Measurements from ENCODE around the gene RELT.

GRCh38 chr11:73375830-73376159 is 404 bp upstream of the RELT start:
- TF ChIP-seq ZNF766 (CRISPR knock-in tag; conservative IDR thresholded peaks at IDR 0.05), result no peak
- no peak for TF ChIP-seq JUND (IDR thresholded peaks at IDR 0.05; ENCODE audit: borderline replicate concordance, low read depth, low read length)
- no peak for TF ChIP-seq JUND (tag; IDR thresholded peaks at IDR 0.05; ENCODE audit: borderline replicate concordance, low read depth, low read length)
- TF ChIP-seq CTCF (IDR thresholded peaks at IDR 0.05 in 2 of 3, conservative IDR thresholded peaks at IDR 0.05 in 1 of 3; ENCODE audit: insufficient read depth in 2 of 3, low read depth in 1 of 3, low read length in 3 of 3), result no peak
- TF ChIP-seq EHMT2 (IDR thresholded peaks at IDR 0.05), result no peak
- TF ChIP-seq ZBTB49 (CRISPR knock-in tag; IDR thresholded peaks at IDR 0.05; ENCODE audit: borderline replicate concordance), result no peak
- TF ChIP-seq E2F6 (IDR thresholded peaks at IDR 0.05; ENCODE audit: borderline replicate concordance in 1 of 2, extremely low read depth in 1 of 2, insufficient read depth in 1 of 2, insufficient read length in 1 of 2, low read depth in 1 of 2, low read length in 1 of 2, poor library complexity in 1 of 2, severe bottlenecking in 1 of 2), result no peak
- TF ChIP-seq SIN3A (IDR thresholded peaks at IDR 0.05; ENCODE audit: borderline replicate concordance in 2 of 2, control insufficient read depth in 1 of 2, low read depth in 2 of 2, low read length in 2 of 2), result no peak
- no peak for TF ChIP-seq RBFOX2 (IDR thresholded peaks at IDR 0.05; ENCODE audit: low read depth, low read length)
- no peak for TF ChIP-seq ZNF282 (CRISPR knock-in tag; IDR thresholded peaks at IDR 0.05)
- TF ChIP-seq MBD2 (IDR thresholded peaks at IDR 0.05; ENCODE audit: borderline replicate concordance, low read depth), result no peak
- TF ChIP-seq OTX1 (CRISPR knock-in tag; IDR thresholded peaks at IDR 0.05), result no peak
- TF ChIP-seq TEAD4 (IDR thresholded peaks at IDR 0.05; ENCODE audit: low read length), result no peak
- no peak for TF ChIP-seq TEAD4 (CRISPR knock-in tag; IDR thresholded peaks at IDR 0.05; ENCODE audit: borderline replicate concordance)

Measured in K562 (cell line).